ENCODE data around the gene CEL.

DNA sequence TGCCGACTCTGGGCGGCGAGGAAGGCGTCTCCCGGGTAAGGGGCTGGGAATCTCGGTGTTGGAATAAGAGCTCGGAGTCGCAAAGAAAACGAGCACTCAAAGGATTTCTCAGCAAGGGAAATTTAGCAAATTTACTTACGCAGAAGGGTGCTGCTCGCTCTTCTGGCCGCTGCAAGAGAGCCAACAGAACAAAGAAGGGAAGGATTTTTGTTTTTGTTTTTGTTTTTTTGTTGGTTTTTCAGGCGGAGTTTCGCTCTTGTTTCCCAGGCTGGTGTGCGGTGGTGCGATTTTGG is 30.7 kb upstream of the CEL start:
- TF ChIP-seq, protein P1, sequence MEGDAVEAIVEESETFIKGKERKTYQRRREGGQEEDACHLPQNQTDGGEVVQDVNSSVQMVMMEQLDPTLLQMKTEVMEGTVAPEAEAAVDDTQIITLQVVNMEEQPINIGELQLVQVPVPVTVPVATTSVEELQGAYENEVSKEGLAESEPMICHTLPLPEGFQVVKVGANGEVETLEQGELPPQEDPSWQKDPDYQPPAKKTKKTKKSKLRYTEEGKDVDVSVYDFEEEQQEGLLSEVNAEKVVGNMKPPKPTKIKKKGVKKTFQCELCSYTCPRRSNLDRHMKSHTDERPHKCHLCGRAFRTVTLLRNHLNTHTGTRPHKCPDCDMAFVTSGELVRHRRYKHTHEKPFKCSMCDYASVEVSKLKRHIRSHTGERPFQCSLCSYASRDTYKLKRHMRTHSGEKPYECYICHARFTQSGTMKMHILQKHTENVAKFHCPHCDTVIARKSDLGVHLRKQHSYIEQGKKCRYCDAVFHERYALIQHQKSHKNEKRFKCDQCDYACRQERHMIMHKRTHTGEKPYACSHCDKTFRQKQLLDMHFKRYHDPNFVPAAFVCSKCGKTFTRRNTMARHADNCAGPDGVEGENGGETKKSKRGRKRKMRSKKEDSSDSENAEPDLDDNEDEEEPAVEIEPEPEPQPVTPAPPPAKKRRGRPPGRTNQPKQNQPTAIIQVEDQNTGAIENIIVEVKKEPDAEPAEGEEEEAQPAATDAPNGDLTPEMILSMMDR (IDR thresholded peaks at IDR 0.05), result no peak
- TF ChIP-seq POLR2A (IDR thresholded peaks at IDR 0.05), result no peak
